HEK293 (cell line): ENCODE results near the gene NR0B2.

ENCODE experiments used
- CTCF ChIA-PET: fragments of 350-600 bp; formaldehyde crosslinking; extraction: SDS; loops from one replicate; lab custom pipeline; 2021; ENCODE audit warnings: antibody characterized with exemption; lab: Yijun Ruan, JAX
- POLR2A ChIA-PET: fragments of 300-600 bp; formaldehyde crosslinking; extraction: SDS; loops from one replicate; lab custom pipeline; 2020; ENCODE audit warnings: antibody characterized with exemption, inconsistent platforms; lab: Yijun Ruan, JAX
- H3K27ac ChIP-seq: fragments of 200-500 bp; sonication (Bioruptor generic); 2 replicates; pipeline ENCODE4 v1.5.1; 2014; ENCODE audit warnings: low read depth, low read length, control low read depth, inconsistent platforms; ENCODE audit errors: extremely low read depth
- H3K36me3 ChIP-seq, 2 experiments: fragments of 200-500 bp in 1 of 2; sonication (Bioruptor generic) in 1 of 2; 1 replicate in 1 of 2; 2 replicates in 1 of 2; pipeline ENCODE4 v1.5.1; 2014 to 2017; ENCODE audit warnings: inconsistent platforms in 2 of 2, low read length in 2 of 2; ENCODE audit not compliant: control insufficient read depth in 2 of 2, insufficient read depth in 1 of 2
- H3K4me1 ChIP-seq: fragments of 200-500 bp; sonication (Bioruptor generic); 2 replicates; pipeline ENCODE4 v1.5.1; 2014; ENCODE audit warnings: mild to moderate bottlenecking, low read length, inconsistent platforms; ENCODE audit not compliant: control insufficient read depth, insufficient read depth
- H3K4me3 ChIP-seq: 2 replicates; pipeline ENCODE4 v1.5.1; 2011; ENCODE audit warnings: low read depth, mild to moderate bottlenecking, control low read depth, low read length, moderate library complexity
- H3K9me3 ChIP-seq: fragments of 200-500 bp; sonication (Bioruptor generic); 2 replicates; pipeline ENCODE4 v1.5.1; 2014; ENCODE audit warnings: low read depth, low read length, inconsistent platforms; ENCODE audit not compliant: control insufficient read depth, insufficient read depth
- EGR2 ChIP-seq: fragments of 450-650 bp; formaldehyde crosslinking; IDR thresholded peaks from 2 replicates; pipeline ENCODE4 v1.5.1; 2016; ENCODE audit warnings: low read depth, missing biosample characterization, missing genetic modification characterization
- KLF8 ChIP-seq: fragments of 450-650 bp; formaldehyde crosslinking; IDR thresholded peaks from 2 replicates; pipeline ENCODE4 v1.5.1; 2016; ENCODE audit warnings: missing biosample characterization, missing genetic modification characterization
- PRDM1 ChIP-seq: fragments of 450-650 bp; formaldehyde crosslinking; IDR thresholded peaks from 2 replicates; pipeline ENCODE4; 2016; ENCODE audit warnings: missing biosample characterization, missing genetic modification characterization
- SALL2 ChIP-seq: fragments of 450-650 bp; formaldehyde crosslinking; IDR thresholded peaks from 2 replicates; pipeline ENCODE4 v1.5.0; 2017; ENCODE audit warnings: missing biosample characterization, mild to moderate bottlenecking, missing genetic modification characterization, borderline replicate concordance
- SCRT2 ChIP-seq: fragments of 450-650 bp; formaldehyde crosslinking; IDR thresholded peaks from 2 replicates; pipeline ENCODE4 v1.5.1; 2016; ENCODE audit warnings: missing biosample characterization, missing genetic modification characterization
- ZIC2 ChIP-seq: fragments of 450-650 bp; formaldehyde crosslinking; IDR thresholded peaks from 2 replicates; pipeline ENCODE4 v1.5.1; 2016; ENCODE audit warnings: missing biosample characterization, missing genetic modification characterization
- ZNF138 ChIP-seq: fragments of 450-650 bp; formaldehyde crosslinking; IDR thresholded peaks from 2 replicates; pipeline ENCODE4 v1.5.1; 2016; ENCODE audit warnings: missing biosample characterization, missing genetic modification characterization, borderline replicate concordance
- ZNF16 ChIP-seq: fragments of 450-650 bp; formaldehyde crosslinking; IDR thresholded peaks from 2 replicates; pipeline ENCODE4 v1.5.1; 2016; ENCODE audit warnings: low read depth, missing biosample characterization, missing genetic modification characterization
- ZNF175 ChIP-seq: fragments of 450-650 bp; formaldehyde crosslinking; IDR thresholded peaks from 2 replicates; pipeline ENCODE4 v1.5.1; 2016; ENCODE audit warnings: missing biosample characterization, missing genetic modification characterization
- ZNF184 ChIP-seq: fragments of 450-650 bp; IDR thresholded peaks from 2 replicates; pipeline ENCODE4 v1.5.1; 2018; ENCODE audit warnings: missing biosample characterization, mild to moderate bottlenecking, missing genetic modification characterization
- ZNF211 ChIP-seq: fragments of 450-650 bp; formaldehyde crosslinking; IDR thresholded peaks from 2 replicates; pipeline ENCODE4 v1.5.1; 2016; ENCODE audit warnings: low read depth, missing biosample characterization, missing genetic modification characterization
- ZNF335 ChIP-seq: fragments of 450-650 bp; formaldehyde crosslinking; conservative IDR thresholded peaks from 2 replicates; pipeline ENCODE4 v1.5.1; 2016; ENCODE audit warnings: missing biosample characterization, missing genetic modification characterization
- ZNF341 ChIP-seq: fragments of 450-650 bp; formaldehyde crosslinking; IDR thresholded peaks from 2 replicates; pipeline ENCODE4; 2016; ENCODE audit warnings: low read depth, missing biosample characterization, missing genetic modification characterization
- ZNF560 ChIP-seq: fragments of 450-650 bp; formaldehyde crosslinking; IDR thresholded peaks from 2 replicates; pipeline ENCODE4 v1.5.1; 2017; ENCODE audit warnings: missing biosample characterization, missing genetic modification characterization, borderline replicate concordance
- ZNF621 ChIP-seq: fragments of 450-650 bp; formaldehyde crosslinking; IDR thresholded peaks from 2 replicates; pipeline ENCODE4 v1.5.1; 2017; ENCODE audit warnings: missing biosample characterization, missing genetic modification characterization
- ZNF660 ChIP-seq: fragments of 450-650 bp; IDR thresholded peaks from 2 replicates; pipeline ENCODE4 v1.5.1; 2018; ENCODE audit warnings: missing biosample characterization, mild to moderate bottlenecking, missing genetic modification characterization
- ZNF664 ChIP-seq: fragments of 450-650 bp; formaldehyde crosslinking; IDR thresholded peaks from 2 replicates; pipeline ENCODE4 v1.5.1; 2016; ENCODE audit warnings: missing biosample characterization, missing genetic modification characterization
- ZNF777 ChIP-seq: fragments of 450-650 bp; formaldehyde crosslinking; IDR thresholded peaks from 2 replicates; pipeline ENCODE4 v1.5.1; 2017; ENCODE audit warnings: missing biosample characterization, missing genetic modification characterization, borderline replicate concordance
- TF ChIP-seq, protein P1 (sequence below): fragments of 450-650 bp; formaldehyde crosslinking; IDR thresholded peaks from 2 replicates; pipeline ENCODE4 v1.5.1; 2016; ENCODE audit warnings: missing biosample characterization, missing genetic modification characterization
- TF ChIP-seq, protein P2 (sequence below): fragments of 450-650 bp; IDR thresholded peaks from 2 replicates; pipeline ENCODE4 v1.5.1; 2018; ENCODE audit warnings: missing biosample characterization, missing genetic modification characterization
- TF ChIP-seq, protein P3 (sequence below): fragments of 450-650 bp; formaldehyde crosslinking; IDR thresholded peaks from 2 replicates; pipeline ENCODE4 v1.5.1; 2017; ENCODE audit warnings: missing biosample characterization, missing genetic modification characterization
- TF ChIP-seq, protein P4 (sequence below): fragments of 450-650 bp; formaldehyde crosslinking; optimal IDR thresholded peaks from 2 replicates; pipeline ENCODE3; 2016; ENCODE audit warnings: missing biosample characterization, mild to moderate bottlenecking, missing genetic modification characterization

The NR0B2 gene

DNA sequence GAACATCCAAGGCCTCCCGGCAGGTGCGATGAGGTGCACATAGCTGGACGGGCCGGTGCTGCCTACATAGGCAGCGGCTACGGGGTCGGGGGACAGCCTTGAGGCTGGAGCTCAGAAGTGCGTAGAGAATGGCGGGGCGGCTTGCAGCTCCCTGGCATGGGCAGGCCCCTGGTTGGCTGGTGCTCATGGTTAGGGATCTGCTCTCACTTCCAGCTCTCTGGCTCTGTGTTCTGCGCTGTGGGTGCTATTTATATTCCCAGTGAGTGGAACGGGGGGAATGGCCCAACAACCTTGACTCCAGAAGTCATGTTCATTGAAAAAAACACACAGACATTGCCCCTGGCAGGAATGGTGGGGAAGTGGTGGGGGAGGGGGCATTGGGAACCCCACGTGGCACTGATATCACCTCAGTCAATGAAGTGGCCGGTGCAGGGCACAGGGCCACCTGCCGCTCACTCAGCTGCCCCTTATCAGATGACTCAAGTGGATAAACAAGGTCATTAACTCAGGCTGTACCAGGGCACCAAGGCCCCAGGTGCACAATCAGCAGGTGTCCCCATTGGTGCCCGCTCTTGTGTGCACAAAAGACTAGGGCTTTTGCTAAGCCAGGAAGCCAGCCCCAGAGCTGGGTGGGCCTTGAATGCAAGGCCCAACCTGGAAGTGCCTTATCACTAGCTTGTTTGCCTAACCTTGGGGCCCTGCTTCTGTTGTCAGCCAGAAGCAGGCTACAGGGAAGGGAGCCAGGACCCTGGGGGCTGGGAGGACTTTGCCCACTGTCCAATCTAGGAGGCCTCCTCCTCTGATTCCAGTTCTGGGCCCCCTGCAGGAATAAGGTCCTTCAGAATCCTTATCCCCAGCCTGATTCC lies at the start of gene NR0B2 (continued):
- no peak for TF ChIP-seq ZNF660 (tag by site-specific recombination)
- TF ChIP-seq ZNF560 (tag by site-specific recombination): no peak
- no peak for TF ChIP-seq KLF8
- no peak for TF ChIP-seq ZNF211
- TF ChIP-seq, all 188 proteins: peak for 16

DNA sequence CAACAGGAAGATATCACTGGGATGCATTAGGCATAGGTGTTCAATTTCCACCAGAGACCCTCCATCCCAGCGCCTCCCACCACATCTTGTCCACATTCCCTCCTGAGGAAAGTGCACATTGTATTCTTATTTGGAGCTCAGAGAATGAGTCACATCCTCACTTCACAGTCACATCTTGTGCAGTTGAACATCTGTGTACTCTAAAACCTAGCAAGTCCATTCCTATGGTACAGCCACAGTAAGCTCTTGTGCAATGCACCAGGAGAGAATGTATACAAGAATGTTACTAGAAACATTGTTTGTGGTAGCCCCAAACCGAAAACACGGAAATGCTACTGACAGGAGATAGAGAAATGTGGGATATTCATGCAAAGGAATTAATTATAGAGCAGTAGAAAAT lies 48.1 kb upstream of the NR0B2 start:
- POLR2A ChIA-PET: interaction anchor here (2.1 kb wide), 1 partner anchor 32 kb away, joined by 10 read pairs; the partner anchor contains the start of gene TRNP1
- CTCF ChIA-PET: interaction anchor here (0.6 to 1.1 kb wide), 6 partner anchors 8 to 322 kb away, joined by 3 to 6 read pairs (median 4); no protein-coding TSS in a partner anchor
- H3K4me1 ChIP-seq: no peaks in the 10 kb centered on the region; the same call in 1 of the 2 replicates
- H3K9me3 ChIP-seq: no peaks in the 10 kb centered on the region
- TF ChIP-seq PRDM1 (tag by site-specific recombination) (peak; percentile 80; the same call in 1 of the 2 replicates), ZIC2 (tag by site-specific recombination) (no peak), ZNF621 (tag by site-specific recombination) (no peak), ZNF660 (tag by site-specific recombination) (no peak), EGR2 (no peak)
- no peak overlapping the region for H3K27ac ChIP-seq
- no peak overlapping the region for H3K4me3 ChIP-seq
- H3K36me3 ChIP-seq: no peaks in the 10 kb centered on the region

DNA sequence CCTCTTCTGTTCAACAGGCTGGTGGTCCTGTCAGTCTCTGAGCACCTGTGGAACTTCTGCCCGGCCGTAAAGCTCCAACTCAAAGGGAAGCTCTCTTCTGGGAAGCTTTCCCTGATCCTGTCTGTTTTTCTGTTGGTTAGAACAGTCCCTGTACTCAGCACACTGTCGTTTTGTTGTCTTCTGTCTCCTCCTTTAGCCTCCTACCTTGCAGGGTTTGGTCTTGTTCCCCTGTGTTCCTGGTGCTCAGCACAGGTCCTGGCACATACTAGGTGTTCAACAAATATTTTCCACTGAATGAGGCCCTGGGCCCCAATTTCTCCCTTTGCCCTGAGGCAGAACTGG lies 46.8 kb upstream of the NR0B2 start:
- no peak overlapping the region for H3K27ac ChIP-seq
- CTCF ChIA-PET: interaction anchor here (0.6 to 1.5 kb wide), 3 partner anchors 24 to 43 kb away, joined by 3 to 4 read pairs (median 3); no protein-coding TSS in a partner anchor
- H3K4me3 ChIP-seq: peak overlapping the region; percentile 58

DNA sequence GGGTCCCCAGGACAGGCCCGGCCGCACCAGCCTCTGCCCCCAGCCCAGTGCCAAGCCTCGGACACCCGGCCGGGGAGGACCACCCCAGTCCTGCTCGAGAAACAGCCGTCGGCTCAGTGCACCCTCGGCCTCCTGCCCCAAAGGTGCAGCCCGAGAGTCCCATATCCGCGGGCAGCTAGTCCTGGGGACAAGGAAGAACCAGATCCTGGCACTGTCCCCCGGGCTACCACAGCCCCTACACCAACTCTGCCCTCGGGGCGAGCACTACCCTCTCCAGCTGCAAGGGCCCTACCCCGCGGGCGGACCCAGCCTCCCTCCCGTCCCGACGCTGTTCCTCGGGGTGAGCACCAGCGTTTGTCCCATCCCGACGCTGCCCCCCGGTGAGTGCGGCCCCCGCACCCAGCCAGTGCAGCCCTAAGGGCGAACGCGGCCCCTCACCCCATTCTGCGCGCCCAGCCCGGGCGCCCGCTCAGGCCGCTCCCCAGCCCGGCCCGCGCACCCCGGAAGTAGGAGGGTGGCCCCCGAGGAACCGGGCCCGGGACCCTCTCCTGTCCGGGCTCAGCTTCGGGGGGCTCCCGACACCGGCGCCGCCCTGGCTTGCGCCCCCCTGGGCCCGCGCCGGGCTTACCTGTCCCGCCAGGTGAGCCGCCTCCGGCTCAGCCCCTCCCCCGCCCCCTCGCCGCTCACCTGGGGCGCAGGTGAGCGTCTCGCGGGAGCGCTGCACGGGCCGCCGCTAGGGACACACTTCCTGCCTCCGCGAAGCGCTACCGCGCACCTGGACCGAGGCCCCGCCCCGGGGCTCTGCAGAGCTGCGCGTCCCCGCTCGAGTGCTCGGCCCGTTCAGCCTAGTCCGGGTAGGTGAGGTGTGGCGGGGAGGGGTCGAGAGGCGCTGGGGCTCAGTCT lies 46.2 kb upstream of the NR0B2 start, which contains the start of gene KDF1:
Gene KDF1 (minus strand): TSS at position 747 of the 903 bp plus-strand sequence. CDS start 8,088 bp downstream, outside the sequence.
- POLR2A ChIA-PET: interaction anchor here (0.5 to 2.1 kb wide), 2 partner anchors 34 to 134 kb away, joined by 3 to 10 read pairs; partner anchors contain the start of gene TRNP1
- H3K27ac ChIP-seq: peak within 1 kb of the TSS; percentile 21; the same call in 1 of the 2 replicates
- peak within 1 kb of the TSS; percentile 58 for H3K4me3 ChIP-seq
- H3K4me1 ChIP-seq: no peaks in the 10 kb centered on the region; the same call in 1 of the 2 replicates
- no peaks in the 10 kb centered on the region for H3K36me3 ChIP-seq
- CTCF ChIA-PET: interaction anchor here (0.6 to 1.5 kb wide), 3 partner anchors 25 to 43 kb away, joined by 3 to 4 read pairs (median 3); no protein-coding TSS in a partner anchor
- no peaks in the 10 kb centered on the region for H3K9me3 ChIP-seq
- TF ChIP-seq ZNF341 (tag by site-specific recombination): 0 out of 2 replicates have a peak, but pooled peaks have one; percentile 22
- no peak for TF ChIP-seq ZNF138 (tag by site-specific recombination)
- TF ChIP-seq, protein P1, sequence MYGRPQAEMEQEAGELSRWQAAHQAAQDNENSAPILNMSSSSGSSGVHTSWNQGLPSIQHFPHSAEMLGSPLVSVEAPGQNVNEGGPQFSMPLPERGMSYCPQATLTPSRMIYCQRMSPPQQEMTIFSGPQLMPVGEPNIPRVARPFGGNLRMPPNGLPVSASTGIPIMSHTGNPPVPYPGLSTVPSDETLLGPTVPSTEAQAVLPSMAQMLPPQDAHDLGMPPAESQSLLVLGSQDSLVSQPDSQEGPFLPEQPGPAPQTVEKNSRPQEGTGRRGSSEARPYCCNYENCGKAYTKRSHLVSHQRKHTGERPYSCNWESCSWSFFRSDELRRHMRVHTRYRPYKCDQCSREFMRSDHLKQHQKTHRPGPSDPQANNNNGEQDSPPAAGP (tag by site-specific recombination): no peak
- TF ChIP-seq, protein P2, sequence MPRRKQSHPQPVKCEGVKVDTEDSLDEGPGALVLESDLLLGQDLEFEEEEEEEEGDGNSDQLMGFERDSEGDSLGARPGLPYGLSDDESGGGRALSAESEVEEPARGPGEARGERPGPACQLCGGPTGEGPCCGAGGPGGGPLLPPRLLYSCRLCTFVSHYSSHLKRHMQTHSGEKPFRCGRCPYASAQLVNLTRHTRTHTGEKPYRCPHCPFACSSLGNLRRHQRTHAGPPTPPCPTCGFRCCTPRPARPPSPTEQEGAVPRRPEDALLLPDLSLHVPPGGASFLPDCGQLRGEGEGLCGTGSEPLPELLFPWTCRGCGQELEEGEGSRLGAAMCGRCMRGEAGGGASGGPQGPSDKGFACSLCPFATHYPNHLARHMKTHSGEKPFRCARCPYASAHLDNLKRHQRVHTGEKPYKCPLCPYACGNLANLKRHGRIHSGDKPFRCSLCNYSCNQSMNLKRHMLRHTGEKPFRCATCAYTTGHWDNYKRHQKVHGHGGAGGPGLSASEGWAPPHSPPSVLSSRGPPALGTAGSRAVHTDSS (tag by site-specific recombination): no peak
- peak; percentile 47; the same call in 1 of the 2 replicates for TF ChIP-seq ZNF777 (tag by site-specific recombination)
- TF ChIP-seq ZNF335: 0 out of 2 replicates have a peak, but pooled peaks have one; percentile 29
- TF ChIP-seq SALL2 (tag by site-specific recombination): no peak
- TF ChIP-seq, protein P3, sequence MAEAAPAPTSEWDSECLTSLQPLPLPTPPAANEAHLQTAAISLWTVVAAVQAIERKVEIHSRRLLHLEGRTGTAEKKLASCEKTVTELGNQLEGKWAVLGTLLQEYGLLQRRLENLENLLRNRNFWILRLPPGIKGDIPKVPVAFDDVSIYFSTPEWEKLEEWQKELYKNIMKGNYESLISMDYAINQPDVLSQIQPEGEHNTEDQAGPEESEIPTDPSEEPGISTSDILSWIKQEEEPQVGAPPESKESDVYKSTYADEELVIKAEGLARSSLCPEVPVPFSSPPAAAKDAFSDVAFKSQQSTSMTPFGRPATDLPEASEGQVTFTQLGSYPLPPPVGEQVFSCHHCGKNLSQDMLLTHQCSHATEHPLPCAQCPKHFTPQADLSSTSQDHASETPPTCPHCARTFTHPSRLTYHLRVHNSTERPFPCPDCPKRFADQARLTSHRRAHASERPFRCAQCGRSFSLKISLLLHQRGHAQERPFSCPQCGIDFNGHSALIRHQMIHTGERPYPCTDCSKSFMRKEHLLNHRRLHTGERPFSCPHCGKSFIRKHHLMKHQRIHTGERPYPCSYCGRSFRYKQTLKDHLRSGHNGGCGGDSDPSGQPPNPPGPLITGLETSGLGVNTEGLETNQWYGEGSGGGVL: peak; percentile 18; the same call in 1 of the 2 replicates
- no peak for TF ChIP-seq ZNF175 (tag by site-specific recombination)
- TF ChIP-seq ZNF211: no peak
- TF ChIP-seq, protein P4, sequence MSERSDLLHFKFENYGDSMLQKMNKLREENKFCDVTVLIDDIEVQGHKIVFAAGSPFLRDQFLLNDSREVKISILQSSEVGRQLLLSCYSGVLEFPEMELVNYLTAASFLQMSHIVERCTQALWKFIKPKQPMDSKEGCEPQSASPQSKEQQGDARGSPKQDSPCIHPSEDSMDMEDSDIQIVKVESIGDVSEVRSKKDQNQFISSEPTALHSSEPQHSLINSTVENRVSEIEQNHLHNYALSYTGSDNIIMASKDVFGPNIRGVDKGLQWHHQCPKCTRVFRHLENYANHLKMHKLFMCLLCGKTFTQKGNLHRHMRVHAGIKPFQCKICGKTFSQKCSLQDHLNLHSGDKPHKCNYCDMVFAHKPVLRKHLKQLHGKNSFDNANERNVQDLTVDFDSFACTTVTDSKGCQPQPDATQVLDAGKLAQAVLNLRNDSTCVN (tag by site-specific recombination): peak; percentile 53

More for the DNA sequence above, 46.8 kb upstream of the NR0B2 start:
- POLR2A ChIA-PET: interaction anchor here (2.1 kb wide), 1 partner anchor 34 kb away, joined by 10 read pairs; the partner anchor contains the start of gene TRNP1
- Histone ChIP-seq H3K4me1 (no peaks in the 10 kb centered on the region; the same call in 1 of the 2 replicates), H3K9me3 (no peaks in the 10 kb centered on the region), H3K36me3 (no peaks in the 10 kb centered on the region)
- TF ChIP-seq ZNF16 (no peak), ZNF664 (tag by site-specific recombination) (peak; percentile 65; the same call in 1 of the 2 replicates), SCRT2 (tag by site-specific recombination) (peak; percentile 98), ZNF184 (tag by site-specific recombination) (no peak)
- TF ChIP-seq, all 188 proteins: peak for 2
